Nephron (organoid): ENCODE data around the gene IFIT2.
"Not testable (repeated sequence)": the region's sequence is repeated elsewhere in the genome, so short reads cannot be mapped to it uniquely, and the experiment has no call there.

Source experiments
- H3K27ac Mint-ChIP-seq, 3 experiments: 2 replicates each; pipeline ENCODE4 v1.8.0; 2020; ENCODE audit warnings: mixed read lengths in 3 of 3, mild to moderate bottlenecking in 2 of 3, moderate library complexity in 1 of 3
- H3K27me3 Mint-ChIP-seq: 2 replicates; pipeline ENCODE4 v1.8.0; 2021; ENCODE audit warnings: low read depth, mild to moderate bottlenecking, moderate library complexity, mixed read lengths
- H3K36me3 Mint-ChIP-seq: 2 replicates; pipeline ENCODE4 v1.8.0; 2020; ENCODE audit warnings: low read depth, mixed read lengths
- H3K4me1 Mint-ChIP-seq: 2 replicates; pipeline ENCODE4 v1.8.0; 2020; ENCODE audit warnings: mixed read lengths
- H3K4me3 Mint-ChIP-seq, 3 experiments: 2 replicates each; pipeline ENCODE4 v1.8.0; 2020; ENCODE audit warnings: mild to moderate bottlenecking in 3 of 3, mixed read lengths in 3 of 3, moderate library complexity in 2 of 3
- H3K9me3 Mint-ChIP-seq: 2 replicates; pipeline ENCODE4 v1.8.0; 2020; ENCODE audit warnings: mixed read lengths
- CTCF ChIP-seq, 3 experiments: fragments of 200-600 bp; sonication (generic); IDR thresholded peaks; one replicate each; pipeline ENCODE4 v1.5.0; 2021; ENCODE audit warnings: antibody characterized with exemption in 3 of 3; ENCODE audit not compliant: unreplicated experiment in 3 of 3

Gene IFIT2

GRCh38 chr10:89310056-89310893 lies 8.4 kb downstream of the IFIT2 start:
- Mint-ChIP-seq H3K27ac (no peak overlapping the region), H3K4me3 (no peak overlapping the region), H3K36me3 (no peaks in the 10 kb centered on the region), H3K27me3 (no peaks in the 10 kb centered on the region), H3K9me3 (no peaks in the 10 kb centered on the region), H3K4me1 (peaks cover 5% of the 10 kb centered on the region)
- no peak for TF ChIP-seq CTCF (IDR thresholded peaks at IDR 0.05; ENCODE audit: unreplicated experiment in 3 of 3)

GRCh38 chr10:89312973-89313372 lies 11.1 kb downstream of the IFIT2 start:
- H3K9me3 Mint-ChIP-seq = peaks cover 9% of the 10 kb centered on the region
- H3K27ac Mint-ChIP-seq = no peak overlapping the region
- no peaks in the 10 kb centered on the region for H3K4me1 Mint-ChIP-seq
- H3K27me3 Mint-ChIP-seq = no peaks in the 10 kb centered on the region
- no peaks in the 10 kb centered on the region for H3K36me3 Mint-ChIP-seq
- no peak overlapping the region for H3K4me3 Mint-ChIP-seq
- no peak for TF ChIP-seq CTCF (IDR thresholded peaks at IDR 0.05; ENCODE audit: unreplicated experiment in 3 of 3)

- no peak for TF ChIP-seq CTCF (IDR thresholded peaks at IDR 0.05; ENCODE audit: unreplicated experiment in 3 of 3)
- Mint-ChIP-seq H3K4me1 (no peaks in the 10 kb centered on the region), H3K9me3 (peaks cover 16% of the 10 kb centered on the region), H3K4me3 (no peak overlapping the region), H3K27ac (no peak overlapping the region), H3K27me3 (no peaks in the 10 kb centered on the region), H3K36me3 (no peaks in the 10 kb centered on the region)
These were observed 12.8 kb downstream of the IFIT2 start for GRCh38 chr10:89314676-89315075.

GRCh38 chr10:89318047-89318446 lies 16.2 kb downstream of the IFIT2 start:
- peaks cover 26% of the 10 kb centered on the region for H3K9me3 Mint-ChIP-seq
- not testable (repeated sequence) for H3K27me3 Mint-ChIP-seq, H3K4me1 Mint-ChIP-seq, H3K4me3 Mint-ChIP-seq, H3K27ac Mint-ChIP-seq, H3K36me3 Mint-ChIP-seq

GRCh38 chr10:89325081-89325480 lies 23.2 kb downstream of the IFIT2 start:
- H3K27me3 Mint-ChIP-seq, H3K4me3 Mint-ChIP-seq, H3K36me3 Mint-ChIP-seq: not testable (repeated sequence)
- Mint-ChIP-seq H3K9me3 (peaks cover 21% of the 10 kb centered on the region), H3K4me1 (peaks cover 30% of the 10 kb centered on the region), H3K27ac (peak overlapping the region; percentile 67 to 98 (median 78))

GRCh38 chr10:89325856-89326255 lies 24.0 kb downstream of the IFIT2 start:
- not testable (repeated sequence) for H3K36me3 Mint-ChIP-seq, H3K27me3 Mint-ChIP-seq
- Mint-ChIP-seq H3K4me3 (peak overlapping the region; percentile 9 to 70 (median 30)), H3K9me3 (peaks cover 20% of the 10 kb centered on the region), H3K27ac (peak overlapping the region; percentile 78 to 98 (median 88)), H3K4me1 (peaks cover 34% of the 10 kb centered on the region)

- no peak for TF ChIP-seq CTCF (IDR thresholded peaks at IDR 0.05; ENCODE audit: unreplicated experiment in 3 of 3)
- H3K4me1 Mint-ChIP-seq = peaks cover 46% of the 10 kb centered on the region
These were observed 26.1 kb downstream of the IFIT2 start, which contains the start of gene IFIT3 for GRCh38 chr10:89327803-89328441. TSS of gene IFIT3 (plus strand) at chr10:89327997. CDS start at chr10:89328074, 77 bp downstream.

More at GRCh38 chr10:89327803-89328441, 26.1 kb downstream of the IFIT2 start, which contains the start of gene IFIT3:
- Mint-ChIP-seq H3K27me3 (no peaks in the 10 kb centered on the region), H3K27ac (peak within 1 kb of the TSS; percentile 98), H3K4me3 (peak within 1 kb of the TSS; percentile 81 to 86 (median 85)), H3K9me3 (peaks cover 14% of the 10 kb centered on the region), H3K36me3 (peaks cover 3% of the 10 kb centered on the region)
